GM23338 (cell line): Measurements from ENCODE around the gene PXMP2. TPM values are rescaled to one million over a fixed set of nuclear protein-coding genes. Genes with fewer than 3 reads are reported as not detected.

Source experiments
- ATAC-seq: fragments of 200-7000 bp; cut with Tn5 transposase; 3 replicates; pipeline ENCODE4 v1.9.1; 2020
- DNase-seq: peaks from one replicate; pipeline ENCODE4 v3.0.0-alpha.2; 2015; ENCODE audit warnings: low spot score
- H2AFZ ChIP-seq: fragments of 200-600 bp; sonication (generic); 2 replicates; pipeline ENCODE4 v1.8.0; 2016; ENCODE audit warnings: antibody characterized with exemption, mild to moderate bottlenecking, moderate library complexity
- H3F3A ChIP-seq: fragments of 200-600 bp; sonication (generic); replicated peaks from 2 replicates; pipeline ENCODE4 v1.8.0; 2017; ENCODE audit warnings: antibody characterized with exemption, mixed run types, low read depth
- H3K27ac ChIP-seq: fragments of 200-600 bp; sonication (generic); 2 replicates; pipeline ENCODE4 v1.6.1; 2016; ENCODE audit warnings: low read depth
- H3K27me3 ChIP-seq: fragments of 200-600 bp; sonication (generic); 2 replicates; pipeline ENCODE4 v1.8.0; 2016; ENCODE audit warnings: mild to moderate bottlenecking, mixed run types, moderate library complexity; ENCODE audit not compliant: insufficient read depth
- H3K36me3 ChIP-seq: fragments of 200-600 bp; sonication (generic); 2 replicates; pipeline ENCODE4 v1.8.0; 2016; ENCODE audit warnings: mild to moderate bottlenecking; ENCODE audit not compliant: insufficient read depth
- H3K4me1 ChIP-seq: fragments of 200-600 bp; sonication (generic); 2 replicates; pipeline ENCODE4 v1.8.0; 2016; ENCODE audit warnings: mild to moderate bottlenecking, moderate library complexity; ENCODE audit not compliant: insufficient read depth
- H3K4me2 ChIP-seq: fragments of 200-600 bp; sonication (generic); 2 replicates; pipeline ENCODE4 v1.7.1; 2017; ENCODE audit warnings: mixed run types
- H3K4me3 ChIP-seq: fragments of 200-600 bp; sonication (generic); 2 replicates; pipeline ENCODE4 v1.6.1; 2016; ENCODE audit warnings: mixed run types
- H3K79me2 ChIP-seq: fragments of 200-600 bp; sonication (generic); replicated peaks from 2 replicates; pipeline ENCODE4 v1.8.0; 2017; ENCODE audit warnings: mild to moderate bottlenecking; ENCODE audit not compliant: insufficient read depth
- H3K9me2 ChIP-seq: fragments of 200-600 bp; sonication (generic); 2 replicates; pipeline ENCODE4 v1.8.0; 2017; ENCODE audit not compliant: insufficient read depth
- H4K20me1 ChIP-seq: fragments of 200-600 bp; sonication (generic); replicated peaks from 2 replicates; pipeline ENCODE4 v1.8.0; 2017; ENCODE audit warnings: mild to moderate bottlenecking; ENCODE audit not compliant: insufficient read depth
- H3K27ac Mint-ChIP-seq: 2 replicates; pipeline ENCODE4 v1.8.0; 2020; ENCODE audit warnings: inconsistent platforms, mild to moderate bottlenecking, moderate library complexity, mixed read lengths
- H3K27me3 Mint-ChIP-seq: 3 replicates; pipeline ENCODE4 v1.8.0; 2022; ENCODE audit warnings: low read depth, mild to moderate bottlenecking, moderate library complexity, mixed read lengths, inconsistent platforms; ENCODE audit not compliant: insufficient read depth, poor library complexity
- H3K36me3 Mint-ChIP-seq: 3 replicates; pipeline ENCODE4 v1.8.0; 2021; ENCODE audit warnings: low read depth, mild to moderate bottlenecking, inconsistent platforms, moderate library complexity, mixed read lengths
- H3K4me1 Mint-ChIP-seq: 3 replicates; pipeline ENCODE4 v1.8.0; 2020; ENCODE audit warnings: mild to moderate bottlenecking, inconsistent platforms, mixed read lengths
- H3K4me3 Mint-ChIP-seq: 3 replicates; pipeline ENCODE4 v1.8.0; 2021; ENCODE audit warnings: moderate library complexity, mild to moderate bottlenecking, inconsistent platforms, mixed read lengths
- H3K9me3 Mint-ChIP-seq: 3 replicates; pipeline ENCODE4 v1.8.0; 2020; ENCODE audit warnings: moderate library complexity, mild to moderate bottlenecking, inconsistent platforms, mixed read lengths
- CREB1 ChIP-seq: fragments of 250-450 bp; sonication (Bioruptor Pico); IDR thresholded peaks from 2 replicates; pipeline ENCODE4 v1.5.0; 2020; ENCODE audit warnings: low read depth, mild to moderate bottlenecking, moderate library complexity
- CTCF ChIP-seq, 2 experiments: fragments of 200-600 bp in 1 of 2; sonication (generic) in 1 of 2; conservative IDR thresholded peaks; 2 replicates each; pipeline versions ENCODE4 v1.5.1 to v1.6.1; 2016 to 2017; ENCODE audit warnings: antibody characterized with exemption in 2 of 2, low read depth in 2 of 2, mild to moderate bottlenecking in 2 of 2, moderate library complexity in 1 of 2
- EZH2 ChIP-seq: fragments of 200-600 bp; sonication (generic); IDR thresholded peaks from one replicate; pipeline ENCODE4 v1.8.0; 2017; ENCODE audit warnings: antibody characterized with exemption, mild to moderate bottlenecking, low read depth; ENCODE audit not compliant: unreplicated experiment
- EZH2phosphoT487 ChIP-seq: fragments of 200-600 bp; sonication (generic); IDR thresholded peaks from one replicate; pipeline ENCODE4 v1.8.1; 2018; ENCODE audit warnings: antibody characterized with exemption; ENCODE audit not compliant: unreplicated experiment
- JUNB ChIP-seq: IDR thresholded peaks from one replicate; pipeline ENCODE4 v1.6.1; 2016; ENCODE audit warnings: antibody characterized with exemption; ENCODE audit not compliant: unreplicated experiment
- NANOG ChIP-seq: IDR thresholded peaks from 2 replicates; pipeline ENCODE4 v1.6.1; 2016; ENCODE audit warnings: antibody characterized with exemption, borderline replicate concordance
- POLR2AphosphoS5 ChIP-seq: IDR thresholded peaks from 2 replicates; pipeline ENCODE4 v1.6.1; 2016; ENCODE audit warnings: antibody characterized with exemption, low read depth
- REST ChIP-seq: IDR thresholded peaks from one replicate; pipeline ENCODE4 v1.6.1; 2018; ENCODE audit warnings: antibody characterized with exemption; ENCODE audit not compliant: unreplicated experiment
- STAT1 ChIP-seq: IDR thresholded peaks from one replicate; pipeline ENCODE4 v1.6.1; 2016; ENCODE audit warnings: antibody characterized with exemption; ENCODE audit not compliant: unreplicated experiment
- ZNF114 ChIP-seq: fragments of 250-450 bp; sonication (Bioruptor Pico); IDR thresholded peaks from 2 replicates; pipeline ENCODE4 v1.5.0; 2020; ENCODE audit warnings: mild to moderate bottlenecking, moderate library complexity
- ZNF331 ChIP-seq: fragments of 250-450 bp; sonication (Bioruptor Pico); IDR thresholded peaks from 2 replicates; pipeline ENCODE4 v1.5.0; 2020; ENCODE audit warnings: low read depth, mild to moderate bottlenecking, moderate library complexity
- ZNF462 ChIP-seq: fragments of 250-450 bp; sonication (Bioruptor Pico); IDR thresholded peaks from 2 replicates; pipeline ENCODE4 v1.5.0; 2020; ENCODE audit warnings: mild to moderate bottlenecking, moderate library complexity
- polyA plus RNA-seq: library from polyadenylated mRNA; unstranded; fragments of >200 nt; fragmentation: Nextera tagmentation; extraction: Ambion mirVana; gene quantifications from 2 replicates; pipeline ENCODE4 v1.2.1, GENCODE V29; 2016
- total RNA-seq: library from RNA; depleted of rRNA; stranded (reverse); fragments of >200 nt; shearing (Covaris generic); gene quantifications from 2 replicates; pipeline ENCODE4 v1.2.3, GENCODE V29; 2014

Gene PXMP2
- total and polyA plus RNA-seq, 2 experiments from 2014 or later, result 17.3 to 19.7 TPM

- TF ChIP-seq CTCF (conservative IDR thresholded peaks at IDR 0.05; ENCODE audit: low read depth in 2 of 2) (no peak), ZNF331 (no peak), EZH2 (no peak), POLR2AphosphoS5 (no peak), ZNF114 (no peak)
These were observed 46.5 kb upstream of the PXMP2 start (continued) for GRCh38 chr12:132640936-132641335.

GRCh38 chr12:132641811-132642650 is 45.4 kb upstream of the PXMP2 start:
- Mint-ChIP-seq H3K36me3 (peaks cover 78% of the 10 kb centered on the region), H3K9me3 (no peaks in the 10 kb centered on the region), H3K4me3 (no peak overlapping the region), H3K27me3 (peaks cover 10% of the 10 kb centered on the region), H3K4me1 (no peaks in the 10 kb centered on the region), H3K27ac (no peak overlapping the region)
- peaks cover 37% of the 10 kb centered on the region for H3K36me3 ChIP-seq
- H3K4me1 ChIP-seq, result no peaks in the 10 kb centered on the region
- H3K27ac ChIP-seq, result no peak overlapping the region
- H3K4me3 ChIP-seq, result no peak overlapping the region
- no peak overlapping the region for H2AFZ ChIP-seq
- no peaks in the 10 kb centered on the region for H3K9me2 ChIP-seq
- peaks cover 11% of the 10 kb centered on the region; the same call in 1 of the 2 replicates for H3F3A ChIP-seq
- peaks cover 9% of the 10 kb centered on the region for H4K20me1 ChIP-seq
- no peak overlapping the region for H3K4me2 ChIP-seq
- no peak for DNase-seq
- no peaks in the 10 kb centered on the region for H3K79me2 ChIP-seq
- no peaks in the 10 kb centered on the region for H3K27me3 ChIP-seq
- ATAC-seq, result no peak
- TF ChIP-seq ZNF462 (CRISPR knock-in tag) (no peak), STAT1 (no peak), NANOG (no peak), REST (no peak), EZH2phosphoT487 (no peak), JUNB (no peak), CREB1 (CRISPR knock-in tag) (no peak)
